Measurements from ENCODE around the gene SMAD6. TPM values are rescaled to one million over a fixed set of nuclear protein-coding genes. Genes with fewer than 3 reads are reported as not detected.

The SMAD6 gene
- total RNA-seq, 4 donors from 2014 or later = 59.3 to 118 (median 62.3) TPM

GRCh38 chr15:66723826-66724731 is 22.0 kb downstream of the SMAD6 start:
- no peak for TF ChIP-seq POLR2A (IDR thresholded peaks at IDR 0.05)
- TF ChIP-seq, protein P1, sequence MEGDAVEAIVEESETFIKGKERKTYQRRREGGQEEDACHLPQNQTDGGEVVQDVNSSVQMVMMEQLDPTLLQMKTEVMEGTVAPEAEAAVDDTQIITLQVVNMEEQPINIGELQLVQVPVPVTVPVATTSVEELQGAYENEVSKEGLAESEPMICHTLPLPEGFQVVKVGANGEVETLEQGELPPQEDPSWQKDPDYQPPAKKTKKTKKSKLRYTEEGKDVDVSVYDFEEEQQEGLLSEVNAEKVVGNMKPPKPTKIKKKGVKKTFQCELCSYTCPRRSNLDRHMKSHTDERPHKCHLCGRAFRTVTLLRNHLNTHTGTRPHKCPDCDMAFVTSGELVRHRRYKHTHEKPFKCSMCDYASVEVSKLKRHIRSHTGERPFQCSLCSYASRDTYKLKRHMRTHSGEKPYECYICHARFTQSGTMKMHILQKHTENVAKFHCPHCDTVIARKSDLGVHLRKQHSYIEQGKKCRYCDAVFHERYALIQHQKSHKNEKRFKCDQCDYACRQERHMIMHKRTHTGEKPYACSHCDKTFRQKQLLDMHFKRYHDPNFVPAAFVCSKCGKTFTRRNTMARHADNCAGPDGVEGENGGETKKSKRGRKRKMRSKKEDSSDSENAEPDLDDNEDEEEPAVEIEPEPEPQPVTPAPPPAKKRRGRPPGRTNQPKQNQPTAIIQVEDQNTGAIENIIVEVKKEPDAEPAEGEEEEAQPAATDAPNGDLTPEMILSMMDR (IDR thresholded peaks at IDR 0.05) = no peak
- Histone ChIP-seq H3K9me3 (no peaks in the 10 kb centered on the region), H3K4me1 (peaks cover 35 to 95% of the 10 kb centered on the region in 2 donors), H3K27me3 (no peaks in the 10 kb centered on the region), H3K36me3 (no peaks in the 10 kb centered on the region), H3K27ac (peak overlapping the region in 1 of 3 donors; percentile 4), H3K4me3 (replicated peaks in 1 of 3) (no peak overlapping the region)
- no peak for DNase-seq
- intact Hi-C loops (cut with DNase I) = no loop called here
- 95 to 98% methylated on average over 1 of the region's 1 CpG for WGBS, 2 donors

DNA sequence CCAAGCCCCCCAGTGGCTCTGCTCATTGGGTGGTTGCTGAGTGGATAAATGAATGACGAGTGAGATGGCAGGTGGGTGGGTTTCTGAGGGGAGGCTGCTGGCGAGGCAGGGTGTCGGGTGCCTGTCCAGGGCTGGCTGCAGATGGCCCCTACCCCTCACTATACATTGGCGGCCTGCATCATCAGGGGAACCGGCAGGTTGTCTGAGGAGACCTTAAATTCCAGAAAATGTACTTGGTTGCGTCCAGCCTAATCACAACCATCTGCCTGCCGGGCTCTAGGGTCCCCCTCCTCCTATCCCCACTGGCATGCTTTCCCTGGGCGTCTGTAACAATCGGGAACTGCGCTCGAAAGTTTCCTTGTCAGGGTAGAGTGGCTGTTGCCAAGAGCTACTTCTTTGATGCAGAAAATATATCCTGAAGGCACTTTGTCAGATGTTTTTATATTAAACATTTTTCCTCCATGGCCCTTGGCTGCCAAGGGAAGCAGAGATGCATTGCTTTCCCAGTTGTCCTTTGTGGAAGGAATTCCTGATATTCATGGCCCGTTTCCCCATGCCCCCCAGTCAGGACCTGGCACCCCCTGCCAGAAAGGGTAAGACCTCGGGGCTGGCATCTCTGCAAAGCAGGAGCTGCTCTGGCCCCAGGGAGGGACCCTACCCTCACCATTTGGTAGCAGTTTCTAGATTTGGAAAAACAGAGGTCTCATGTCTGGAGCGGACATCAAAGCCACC is 22.9 kb downstream of the SMAD6 start:
- H3K27ac ChIP-seq = peak overlapping the region in 2 of 3 donors; percentile 4 to 49
- TF ChIP-seq, protein P1 (IDR thresholded peaks at IDR 0.05) = no peak
- no peak for TF ChIP-seq POLR2A (IDR thresholded peaks at IDR 0.05)
- H3K9me3 ChIP-seq = no peaks in the 10 kb centered on the region
- intact Hi-C loops (cut with DNase I) = no loop called here
- DNase-seq = peak in 1 of 2 donors; percentile 27
- WGBS, 2 donors = 50 to 51% methylated on average over 14 of the region's 14 CpGs
- H3K27me3 ChIP-seq = no peaks in the 10 kb centered on the region
- H3K4me3 ChIP-seq (replicated peaks in 1 of 3) = no peak overlapping the region
- H3K4me1 ChIP-seq = peaks cover 40 to 95% of the 10 kb centered on the region in 2 donors
- no peaks in the 10 kb centered on the region for H3K36me3 ChIP-seq

DNA sequence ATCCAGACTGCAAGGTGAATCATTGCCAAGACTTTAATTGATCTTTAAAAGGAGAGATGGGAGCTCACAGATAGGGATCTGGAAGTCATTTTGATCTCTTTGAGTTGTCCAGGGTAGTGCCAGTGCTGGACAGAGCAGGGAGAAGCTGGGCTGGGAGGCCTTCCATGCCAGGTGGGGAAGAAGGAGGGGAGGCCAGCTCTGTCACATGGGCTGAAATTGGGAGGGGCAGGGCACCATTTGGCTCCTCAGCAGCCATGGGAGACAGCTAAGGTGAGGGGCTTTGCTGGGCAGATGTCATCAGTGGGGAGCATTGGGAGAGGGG is 23.4 kb downstream of the SMAD6 start:
- Histone ChIP-seq H3K4me3 (replicated peaks in 1 of 3) (no peak overlapping the region), H3K27me3 (no peaks in the 10 kb centered on the region), H3K9me3 (no peaks in the 10 kb centered on the region), H3K4me1 (peaks cover 41 to 95% of the 10 kb centered on the region in 2 donors), H3K36me3 (no peaks in the 10 kb centered on the region), H3K27ac (peak overlapping the region in 1 of 3 donors; percentile 49)
- TF ChIP-seq POLR2A (IDR thresholded peaks at IDR 0.05) = no peak
- TF ChIP-seq, protein P1 (IDR thresholded peaks at IDR 0.05) = no peak
- intact Hi-C loops (cut with DNase I) = no loop called here
- no peak for DNase-seq

DNA sequence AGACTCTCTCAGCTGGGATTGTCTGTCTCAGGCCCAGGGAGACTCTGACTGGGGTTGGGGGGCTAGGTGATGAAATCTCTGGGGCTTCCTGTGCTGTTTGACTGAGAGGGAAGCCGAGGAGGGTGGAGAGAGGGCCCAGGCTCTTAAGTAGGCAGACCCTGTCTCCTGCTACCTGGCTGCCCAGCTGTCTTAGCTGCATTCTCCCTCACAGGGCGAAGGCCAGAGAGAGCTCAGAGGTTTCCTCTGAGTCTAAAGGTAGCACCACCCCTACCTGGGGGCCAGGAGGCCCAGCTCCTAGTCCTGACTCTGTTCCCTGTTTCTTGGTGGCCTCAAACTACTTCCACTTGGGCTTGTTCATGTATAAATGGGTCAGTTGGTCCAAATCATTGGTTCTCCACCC is 24.4 kb downstream of the SMAD6 start:
- Histone ChIP-seq H3K4me1 (peaks cover 41 to 90% of the 10 kb centered on the region in 2 donors), H3K27ac (peak overlapping the region in 2 of 3 donors; percentile 40 to 49), H3K36me3 (no peaks in the 10 kb centered on the region), H3K27me3 (no peaks in the 10 kb centered on the region), H3K4me3 (replicated peaks in 1 of 3) (no peak overlapping the region), H3K9me3 (no peaks in the 10 kb centered on the region)
- DNase-seq = no peak
- intact Hi-C loops (cut with DNase I) = no loop called here
- TF ChIP-seq, protein P1 (IDR thresholded peaks at IDR 0.05) = no peak
- no peak for TF ChIP-seq POLR2A (IDR thresholded peaks at IDR 0.05)
- WGBS, 2 donors = 78 to 85% methylated on average over 2 of the region's 2 CpGs
